K562 (cell line): ENCODE data around the gene UBXN10. TPM values are rescaled to one million over a fixed set of nuclear protein-coding genes. Genes with fewer than 3 reads are reported as not detected.

Experiments used
- ATF7 ChIP-seq: fragments of 450-650 bp; IDR thresholded peaks from 2 replicates; pipeline ENCODE4 v1.7.1; 2014; ENCODE audit warnings: mild to moderate bottlenecking, moderate library complexity
- BHLHE40 ChIP-seq: IDR thresholded peaks from 2 replicates; pipeline ENCODE4 v1.6.1; 2011; ENCODE audit warnings: low read length, improper control_type of control experiment
- BRD9 ChIP-seq: fragments of 450-650 bp; IDR thresholded peaks from 2 replicates; pipeline ENCODE4 v1.6.1; 2018; ENCODE audit warnings: low read depth; ENCODE audit not compliant: partially characterized antibody
- CEBPG ChIP-seq, 3 experiments: fragments of 200-800 bp in 1 of 3; sonication (Bioruptor generic) in 1 of 3; sonication (generic) in 1 of 3; formaldehyde crosslinking in 1 of 3; IDR thresholded peaks in 2 of 3; conservative IDR thresholded peaks in 1 of 3; 2 replicates each; pipeline versions ENCODE4 v1.6.1 to v1.8.0; 2016 to 2022; ENCODE audit warnings: missing compliant biosample characterization in 2 of 3, missing genetic modification characterization in 2 of 3, mild to moderate bottlenecking in 1 of 3, missing genetic modification reagents in 1 of 3
- CHD1 ChIP-seq: fragments of 200-600 bp; sonication (generic); IDR thresholded peaks from one replicate; pipeline ENCODE4 v1.6.1; 2012; ENCODE audit warnings: mild to moderate bottlenecking, moderate library complexity, low read length, inconsistent platforms
- CREB3L1 ChIP-seq: fragments of 450-650 bp; IDR thresholded peaks from 2 replicates; pipeline ENCODE4 v1.6.1; 2014; ENCODE audit warnings: low read depth, mild to moderate bottlenecking, moderate library complexity, borderline replicate concordance
- CREM ChIP-seq: IDR thresholded peaks from 2 replicates; pipeline ENCODE4 v1.6.1; 2014; ENCODE audit warnings: antibody characterized with exemption, low read depth
- ETV5 ChIP-seq: sonication (generic); formaldehyde crosslinking; IDR thresholded peaks from 2 replicates; pipeline ENCODE4 v1.4.0; 2020; ENCODE audit warnings: low read depth, mild to moderate bottlenecking, missing genetic modification reagents
- GABPA ChIP-seq: fragments of 200-800 bp; sonication (Bioruptor generic); conservative IDR thresholded peaks from 2 replicates; pipeline ENCODE4 v1.6.1; 2016; ENCODE audit warnings: low read depth, missing genetic modification characterization, missing compliant biosample characterization
- HDGF ChIP-seq: fragments of 450-650 bp; IDR thresholded peaks from 2 replicates; pipeline ENCODE4 v1.6.1; 2016
- HMGN3 ChIP-seq: IDR thresholded peaks from 2 replicates; pipeline ENCODE4 v1.6.1; 2011; ENCODE audit warnings: borderline replicate concordance, low read depth, mild to moderate bottlenecking, mixed read lengths, low read length; ENCODE audit not compliant: insufficient read length; ENCODE audit errors: extremely low read depth
- HNRNPK ChIP-seq: fragments of 200-400 bp; formaldehyde crosslinking; IDR thresholded peaks from one replicate; pipeline ENCODE4 v1.6.1; 2018; ENCODE audit warnings: mild to moderate bottlenecking, low read depth, low read length; ENCODE audit not compliant: poor library complexity, severe bottlenecking
- HNRNPLL ChIP-seq: fragments of 200-400 bp; formaldehyde crosslinking; IDR thresholded peaks from 2 replicates; pipeline ENCODE4 v1.6.1; 2017; ENCODE audit warnings: low read length, low read depth, mild to moderate bottlenecking; ENCODE audit not compliant: poor library complexity, severe bottlenecking
- KLF10 ChIP-seq: fragments of 250-450 bp; sonication (Bioruptor Pico); IDR thresholded peaks from 2 replicates; pipeline ENCODE4 v1.6.1; 2021; ENCODE audit warnings: matching md5 sums
- NR3C1 ChIP-seq: sonication (generic); formaldehyde crosslinking; IDR thresholded peaks from 2 replicates; pipeline ENCODE4 v1.8.1; 2022; ENCODE audit warnings: missing genetic modification reagents
- POLR2H ChIP-seq: IDR thresholded peaks from 2 replicates; pipeline ENCODE4 v1.6.1; 2016; ENCODE audit warnings: missing genetic modification characterization, low read depth, mild to moderate bottlenecking, control low read depth, missing compliant biosample characterization, moderate library complexity
- RB1 ChIP-seq: fragments of 450-650 bp; IDR thresholded peaks from 2 replicates; pipeline ENCODE4 v1.6.1; 2017; ENCODE audit warnings: low read depth, mild to moderate bottlenecking
- RBM22 ChIP-seq: fragments of 200-400 bp; formaldehyde crosslinking; IDR thresholded peaks from 2 replicates; pipeline ENCODE4 v1.6.1; 2018; ENCODE audit warnings: low read length, low read depth; ENCODE audit not compliant: poor library complexity, severe bottlenecking
- ZBTB2 ChIP-seq: fragments of 450-650 bp; IDR thresholded peaks from 2 replicates; pipeline ENCODE4 v1.6.1; 2016; ENCODE audit warnings: antibody characterized with exemption
- ZKSCAN8 ChIP-seq: fragments of 200-800 bp; sonication (Bioruptor generic); IDR thresholded peaks from 2 replicates; pipeline ENCODE4 v1.6.1; 2016; ENCODE audit warnings: missing genetic modification characterization, missing compliant biosample characterization
- ZNF41 ChIP-seq: fragments of 250-450 bp; sonication (Bioruptor Pico); conservative IDR thresholded peaks from 2 replicates; pipeline ENCODE4 v1.4.0; 2020; ENCODE audit warnings: mild to moderate bottlenecking
- ZNF512 ChIP-seq: IDR thresholded peaks from 2 replicates; pipeline ENCODE4 v1.6.1; 2016; ENCODE audit warnings: missing genetic modification characterization, missing compliant biosample characterization
- polyA plus RNA-seq, 8 experiments: library from polyadenylated mRNA; depleted of rRNA in 4 of 8; stranded (reverse) in 5 of 8; unstranded in 3 of 8; fragments of >200 nt; fragmentation: Nextera tagmentation in 2 of 8; fragmentation: Illumina TruSeq in 1 of 8; extraction: Ambion mirVana in 2 of 8; extraction: Trizol in 1 of 8; gene quantifications; 2 replicates each; pipeline versions ENCODE4 v1.2.1 to v1.2.3, GENCODE V29; 2011 to 2014; ENCODE audit warnings: inconsistent platforms in 1 of 8, missing spikeins in 1 of 8
- total RNA-seq, 7 experiments: library from RNA; depleted of rRNA in 6 of 7; stranded (reverse); fragments of >200 nt in 6 of 7; fragmentation: Illumina TruSeq in 2 of 7; extraction: Trizol in 2 of 7; gene quantifications; 2 replicates each; pipeline versions ENCODE4 v1.2.1 to v1.2.3, GENCODE V29; 2011 to 2021; ENCODE audit warnings: low replicate concordance in 1 of 7

The UBXN10 gene
- total and polyA plus RNA-seq, 9 of the 15 experiments (the other 6 are each of a cell fraction or from before 2014, with no cell fraction given) = 10.7 to 17.7 (median 13.6) TPM

GRCh38 chr1:20185834-20186782 is at the start of gene UBXN10, which contains the start of gene PLA2G2C (continued):
- TF ChIP-seq ZBTB2 (0 out of 2 replicates have a peak, but pooled peaks have one; percentile 42), BRD9 (peak; percentile 82), HNRNPK (no peak), KLF10 (CRISPR knock-in tag) (peak; percentile 42; the same call in 1 of the 2 replicates), HDGF (no peak), NR3C1 (CRISPR knock-in tag) (0 out of 2 replicates have a peak, but pooled peaks have one; percentile 35), ZNF512 (tag) (no peak), HMGN3 (peak; percentile 56), POLR2H (tag) (peak; percentile 65), GABPA (tag) (peak; percentile 90), ZNF41 (CRISPR knock-in tag) (no peak), ZKSCAN8 (CRISPR knock-in tag) (0 out of 2 replicates have a peak, but pooled peaks have one; percentile 7), ETV5 (CRISPR knock-in tag) (peak; percentile 83), ATF7 (peak; percentile 43; the same call in 1 of the 2 replicates), CEBPG (CRISPR knock-in tag; IDR thresholded peaks at IDR 0.05) (peak; percentile 28; the same call in 1 of the 2 replicates), CEBPG (tag; conservative IDR thresholded peaks at IDR 0.05 in 1 of 2, IDR thresholded peaks at IDR 0.05 in 1 of 2) (no peak), BHLHE40 (peak; percentile 77), RB1 (peak; percentile 9; the same call in 1 of the 2 replicates), CREB3L1 (0 out of 2 replicates have a peak, but pooled peaks have one; percentile 23), CHD1 (no peak), RBM22 (peak; percentile 92), CREM (peak; percentile 42; the same call in 1 of the 2 replicates), HNRNPLL (peak; percentile 88)
